ENCODE results near the gene EDEM3.
"Not testable (repeated sequence)": the region's sequence is repeated elsewhere in the genome, so short reads cannot be mapped to it uniquely, and the experiment has no call there.

EDEM3 gene, protein sequence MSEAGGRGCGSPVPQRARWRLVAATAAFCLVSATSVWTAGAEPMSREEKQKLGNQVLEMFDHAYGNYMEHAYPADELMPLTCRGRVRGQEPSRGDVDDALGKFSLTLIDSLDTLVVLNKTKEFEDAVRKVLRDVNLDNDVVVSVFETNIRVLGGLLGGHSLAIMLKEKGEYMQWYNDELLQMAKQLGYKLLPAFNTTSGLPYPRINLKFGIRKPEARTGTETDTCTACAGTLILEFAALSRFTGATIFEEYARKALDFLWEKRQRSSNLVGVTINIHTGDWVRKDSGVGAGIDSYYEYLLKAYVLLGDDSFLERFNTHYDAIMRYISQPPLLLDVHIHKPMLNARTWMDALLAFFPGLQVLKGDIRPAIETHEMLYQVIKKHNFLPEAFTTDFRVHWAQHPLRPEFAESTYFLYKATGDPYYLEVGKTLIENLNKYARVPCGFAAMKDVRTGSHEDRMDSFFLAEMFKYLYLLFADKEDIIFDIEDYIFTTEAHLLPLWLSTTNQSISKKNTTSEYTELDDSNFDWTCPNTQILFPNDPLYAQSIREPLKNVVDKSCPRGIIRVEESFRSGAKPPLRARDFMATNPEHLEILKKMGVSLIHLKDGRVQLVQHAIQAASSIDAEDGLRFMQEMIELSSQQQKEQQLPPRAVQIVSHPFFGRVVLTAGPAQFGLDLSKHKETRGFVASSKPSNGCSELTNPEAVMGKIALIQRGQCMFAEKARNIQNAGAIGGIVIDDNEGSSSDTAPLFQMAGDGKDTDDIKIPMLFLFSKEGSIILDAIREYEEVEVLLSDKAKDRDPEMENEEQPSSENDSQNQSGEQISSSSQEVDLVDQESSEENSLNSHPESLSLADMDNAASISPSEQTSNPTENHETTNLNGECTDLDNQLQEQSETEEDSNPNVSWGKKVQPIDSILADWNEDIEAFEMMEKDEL

GRCh38 chr1:184754476-184755225 is at the start of gene EDEM3:
TSS of gene EDEM3 (minus strand) at chr1:184754858. CDS start at chr1:184754646, 212 bp downstream.
- H3K4me3 ChIP-seq (ENCODE audit: low read depth, low read length), result peak within 1 kb of the TSS; percentile 83

DNA sequence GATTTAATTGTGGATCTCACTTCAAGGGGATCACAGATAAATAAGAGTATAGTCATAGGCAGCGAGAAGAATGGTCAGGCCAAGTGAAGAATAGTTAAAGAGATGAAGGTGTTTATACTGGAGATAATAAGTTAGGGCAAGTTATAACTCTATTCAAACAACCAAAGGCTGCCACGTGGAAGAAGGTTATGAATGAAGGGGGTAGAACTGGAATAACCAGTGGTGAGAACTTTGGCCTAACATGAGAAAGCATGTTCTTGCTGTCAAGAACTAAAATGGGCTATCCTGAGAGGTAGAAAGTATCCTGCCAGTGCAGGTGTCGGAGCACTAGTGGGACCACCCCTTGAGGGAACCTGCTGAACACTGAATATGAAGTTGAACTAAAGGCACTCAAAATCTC is 49.6 kb upstream of the EDEM3 start:
- H3K4me3 ChIP-seq (ENCODE audit: low read depth, low read length), result no peak overlapping the region

DNA sequence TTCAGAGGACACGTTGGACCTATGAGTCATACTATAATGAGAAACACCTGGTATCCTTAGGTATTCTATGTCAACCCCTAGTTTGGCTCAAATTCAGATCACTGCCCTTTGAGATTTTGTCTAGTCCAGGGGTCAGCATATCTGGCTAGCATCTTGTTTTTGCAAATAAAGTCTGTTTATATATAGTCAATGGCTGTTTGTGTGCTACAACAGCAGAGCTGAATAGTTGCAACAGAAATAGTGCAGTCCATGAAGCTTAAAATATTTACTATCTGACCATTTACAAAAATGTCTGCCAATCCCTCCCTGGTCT is 48.5 kb upstream of the EDEM3 start:
- H3K4me3 ChIP-seq (ENCODE audit: low read depth, low read length), result no peak overlapping the region

DNA sequence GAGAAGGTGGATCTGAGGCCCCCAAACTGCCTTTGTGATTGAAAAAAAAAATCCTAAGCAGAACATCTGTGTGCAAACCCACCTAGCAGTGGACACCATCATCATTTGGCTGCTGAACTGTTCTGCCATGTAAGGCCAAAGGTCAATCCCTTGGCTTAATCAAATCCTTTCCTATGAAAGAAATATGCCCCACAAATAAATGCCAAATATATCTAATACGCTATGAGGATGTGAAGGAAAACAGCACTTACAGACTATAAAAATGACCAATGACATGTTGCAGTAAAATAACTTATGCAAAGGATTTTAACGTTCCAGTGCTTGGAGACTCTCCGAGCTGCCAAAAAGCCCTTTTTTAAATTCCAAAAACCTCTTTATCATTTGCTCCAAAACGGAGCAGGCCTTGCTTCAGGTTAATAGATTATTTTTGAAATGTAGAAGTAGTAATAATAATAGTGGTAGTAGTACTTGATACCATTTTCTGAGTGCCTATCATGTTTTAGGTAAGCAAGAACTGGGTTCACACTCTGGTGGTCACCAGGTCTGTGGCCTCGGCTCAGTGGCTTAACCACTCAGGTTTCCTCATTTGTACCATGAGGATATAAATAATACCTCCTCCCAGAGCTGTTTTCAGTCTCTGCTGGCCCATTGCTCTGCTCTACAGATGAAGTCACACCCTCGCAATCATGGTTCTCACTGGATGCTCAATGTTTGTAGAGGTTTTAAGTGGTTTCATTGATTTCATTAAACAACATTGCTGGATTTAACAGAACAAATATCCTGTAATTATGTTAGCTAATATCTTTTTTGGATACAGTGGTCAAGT is 47.9 kb upstream of the EDEM3 start:
- H3K4me3 ChIP-seq (ENCODE audit: low read depth, low read length), result no peak overlapping the region

DNA sequence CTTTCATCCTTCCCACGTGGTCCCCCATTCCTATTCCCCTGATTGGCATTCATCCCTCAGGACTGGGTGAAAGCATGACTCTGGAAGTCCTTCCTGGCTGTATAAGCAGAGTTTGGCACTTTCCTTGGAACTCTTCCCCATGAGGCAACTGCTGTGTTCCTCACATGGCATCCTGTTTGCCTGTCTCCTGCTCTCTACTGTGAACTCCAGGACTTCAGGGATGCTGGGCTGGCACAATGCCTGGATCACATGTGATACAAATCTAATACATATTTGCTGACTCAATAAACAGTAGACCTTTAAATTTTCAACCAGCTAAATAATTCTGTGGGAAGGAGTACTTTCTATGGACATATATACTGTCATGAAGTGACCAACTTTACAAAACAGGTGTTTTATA is 46.8 kb upstream of the EDEM3 start:
- no peak overlapping the region for H3K4me3 ChIP-seq (ENCODE audit: low read depth, low read length)

DNA sequence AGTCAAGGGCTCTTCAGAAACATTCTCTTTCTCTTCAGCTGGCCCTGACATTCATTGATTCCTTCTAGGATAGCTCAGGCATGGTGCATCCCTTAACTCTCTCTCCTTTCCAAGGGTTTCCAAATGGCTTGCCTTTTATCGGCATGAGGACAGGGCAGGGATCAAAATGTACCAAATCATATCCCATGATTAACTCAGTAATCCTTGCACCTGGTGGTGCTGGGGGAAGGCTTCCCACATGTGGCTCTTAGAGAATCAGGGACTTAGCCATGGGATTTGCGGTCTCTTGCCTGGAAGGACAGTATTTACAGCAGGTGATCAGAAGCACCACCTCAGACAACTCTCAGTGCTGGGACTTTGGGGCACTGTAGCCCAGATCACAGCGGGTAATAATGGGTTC is 46.2 kb upstream of the EDEM3 start:
- no peak overlapping the region for H3K4me3 ChIP-seq (ENCODE audit: low read depth, low read length)

DNA sequence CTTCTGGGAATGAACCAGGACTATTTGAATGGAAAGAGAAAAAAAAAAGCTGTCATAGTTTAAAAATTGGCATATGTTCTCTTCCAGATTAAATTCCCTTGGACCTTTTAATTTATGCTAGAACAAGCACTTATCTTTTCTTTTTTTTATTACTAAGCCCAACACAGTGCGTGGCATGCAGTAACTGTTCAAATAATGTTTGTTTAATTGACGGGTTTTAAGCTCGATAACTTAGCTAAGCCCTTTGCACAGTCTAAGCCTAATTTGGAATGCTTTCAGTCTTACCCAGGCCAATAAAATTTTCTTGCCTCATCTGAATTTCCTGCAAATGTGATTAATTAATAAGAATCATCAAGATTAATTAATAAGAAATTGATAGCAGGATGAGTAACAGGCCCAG is 39.3 kb upstream of the EDEM3 start:
- H3K4me3 ChIP-seq (ENCODE audit: low read depth, low read length), result no peak overlapping the region

DNA sequence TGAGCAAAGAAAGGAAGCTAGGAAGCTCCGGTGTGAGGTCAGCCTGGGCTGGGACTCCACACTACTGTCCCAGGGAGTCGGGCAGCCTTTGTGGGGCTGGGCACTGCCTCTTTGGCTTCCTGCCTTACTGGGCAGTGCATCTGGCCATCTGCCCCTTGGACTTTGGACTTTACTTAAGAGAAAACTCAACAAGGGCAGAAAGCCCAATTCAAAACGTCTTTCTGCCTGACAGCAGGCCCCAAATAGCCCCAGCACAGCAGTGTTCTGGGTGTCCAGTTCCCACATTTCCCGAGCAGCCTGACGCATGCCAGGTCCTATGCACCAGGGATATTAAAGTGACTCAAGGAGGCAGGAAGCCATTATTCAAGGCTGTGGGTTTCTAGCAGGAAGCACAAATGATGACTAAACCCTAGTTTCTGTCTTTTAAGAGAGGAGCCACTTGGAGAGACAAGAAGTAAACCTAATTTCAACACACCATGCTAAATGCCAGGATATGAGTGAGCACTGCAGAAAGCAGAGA is 37.9 kb upstream of the EDEM3 start:
- H3K4me3 ChIP-seq (ENCODE audit: low read depth, low read length), result no peak overlapping the region

DNA sequence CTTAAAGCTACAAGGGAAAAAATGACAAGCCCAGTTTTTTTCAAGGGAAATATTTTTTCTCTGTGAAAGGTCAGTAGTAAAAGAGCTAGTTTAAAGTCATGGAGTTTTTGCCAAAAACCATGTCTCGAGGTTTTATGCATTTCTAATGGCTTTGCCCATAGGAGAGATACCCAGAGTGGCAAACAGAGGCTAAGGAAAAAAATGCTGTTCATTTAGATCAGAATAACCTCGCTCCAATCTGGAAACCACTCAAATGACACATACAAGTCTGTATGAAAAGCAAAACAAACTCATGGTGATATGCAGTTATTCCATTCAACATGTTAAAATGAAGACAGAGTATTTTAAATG is 36.9 kb upstream of the EDEM3 start:
- H3K4me3 ChIP-seq (ENCODE audit: low read depth, low read length), result no peak overlapping the region

DNA sequence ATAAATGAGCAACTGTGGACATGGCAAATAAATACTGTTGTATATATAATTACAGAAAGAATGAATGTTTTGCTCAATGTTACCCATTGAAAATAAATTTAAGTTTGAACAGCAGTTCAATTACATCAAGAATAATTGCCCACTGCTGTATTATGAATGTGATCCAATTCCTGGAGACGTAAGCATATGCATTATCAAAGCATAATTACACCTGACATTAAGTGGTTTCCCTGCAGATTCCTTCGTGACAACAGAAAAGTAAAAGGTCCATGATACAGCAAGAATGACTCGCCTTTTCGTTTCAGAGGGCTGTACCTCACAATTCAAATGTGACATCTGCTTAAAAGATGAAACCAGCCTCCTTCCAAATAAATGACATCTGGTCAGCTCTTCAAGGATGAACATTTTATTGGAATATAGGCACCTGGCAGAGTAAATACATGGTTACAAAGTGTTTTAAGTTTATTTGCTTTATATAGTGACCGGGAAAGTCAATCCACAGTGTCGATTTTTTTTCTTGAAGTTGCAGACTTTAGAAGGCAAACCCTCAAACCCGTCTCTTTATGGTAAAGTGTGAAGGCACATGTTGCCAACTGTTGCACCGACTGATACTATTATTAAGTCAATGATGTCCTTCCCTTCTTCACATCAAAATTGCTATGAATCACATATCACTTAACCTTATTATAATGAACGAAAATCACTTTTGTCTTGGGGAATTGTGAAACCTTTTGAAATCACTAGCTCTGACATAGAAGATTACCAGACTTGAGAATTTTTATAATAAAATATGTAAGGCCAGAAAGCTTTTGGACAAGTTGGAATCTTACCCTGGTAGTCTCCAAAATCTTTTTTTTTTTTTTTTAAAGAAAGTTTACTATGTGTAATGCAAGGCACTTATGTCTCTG is 36.2 kb upstream of the EDEM3 start:
- H3K4me3 ChIP-seq (ENCODE audit: low read depth, low read length), result no peak overlapping the region

GRCh38 chr1:184789884-184790283 is 35.2 kb upstream of the EDEM3 start:
- H3K4me3 ChIP-seq (ENCODE audit: low read depth, low read length), result no peak overlapping the region

DNA sequence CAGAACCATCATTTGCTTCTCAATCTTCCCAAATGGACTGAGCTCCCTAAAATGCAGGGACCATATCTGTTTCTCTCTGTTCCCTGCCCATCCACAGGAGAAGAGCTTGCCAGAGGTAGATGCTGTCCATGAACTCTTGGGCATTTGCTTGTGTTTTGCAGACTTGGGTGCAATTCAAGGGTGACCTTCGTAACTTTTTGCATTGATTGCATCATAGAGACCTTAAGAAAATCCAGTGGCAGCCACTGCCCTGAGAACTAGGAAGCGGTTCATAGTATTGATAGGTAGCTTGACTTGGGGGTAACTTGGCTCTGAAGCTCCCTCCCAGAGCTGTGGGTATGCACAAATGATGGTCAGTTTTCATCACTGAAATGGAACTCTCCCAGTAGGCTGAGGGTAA is 34.3 kb upstream of the EDEM3 start:
- no peak overlapping the region for H3K4me3 ChIP-seq (ENCODE audit: low read depth, low read length)

DNA sequence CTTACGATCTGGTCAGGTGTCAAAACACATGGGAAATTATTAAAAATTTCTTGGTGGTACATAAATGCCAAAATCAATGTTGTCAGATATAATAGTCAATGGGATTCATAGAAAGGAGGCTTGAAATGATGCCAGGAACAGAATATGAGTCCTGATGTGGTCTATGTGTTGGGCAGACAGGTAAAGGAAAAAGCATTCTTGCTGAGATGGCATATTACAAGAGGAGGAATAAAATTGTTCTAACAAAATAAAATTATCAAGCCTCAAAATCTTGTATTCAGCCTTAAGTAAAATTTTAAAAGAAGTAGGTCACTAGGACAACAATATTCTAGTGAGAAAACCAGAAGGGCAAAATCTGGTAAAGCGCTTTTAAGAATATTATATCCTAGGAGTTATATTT is 30.9 kb upstream of the EDEM3 start:
- no peak overlapping the region for H3K4me3 ChIP-seq (ENCODE audit: low read depth, low read length)

GRCh38 chr1:184783723-184784122 is 29.1 kb upstream of the EDEM3 start:
- H3K4me3 ChIP-seq (ENCODE audit: low read depth, low read length), result not testable (repeated sequence)

GRCh38 chr1:184781941-184782340 is 27.3 kb upstream of the EDEM3 start:
- H3K4me3 ChIP-seq (ENCODE audit: low read depth, low read length), result no peak overlapping the region

DNA sequence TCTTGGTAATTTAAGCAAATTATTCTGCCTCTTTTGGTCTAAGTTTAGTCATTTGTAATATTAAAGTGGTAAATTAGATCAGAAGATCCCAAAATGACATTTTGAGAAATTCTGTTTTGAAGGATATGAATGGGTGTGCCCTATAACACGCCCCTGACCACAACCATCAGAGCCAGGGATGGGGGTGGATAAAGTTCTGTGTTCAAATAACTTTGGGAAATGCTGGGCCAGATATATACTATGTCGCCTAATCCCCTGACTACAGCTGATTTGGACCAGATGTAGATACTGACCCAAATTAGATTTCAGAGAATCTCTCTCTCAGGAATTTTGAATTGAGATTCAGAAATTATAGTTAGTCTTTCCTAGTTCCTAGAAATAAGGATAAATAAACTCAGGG is 21.2 kb upstream of the EDEM3 start:
- no peak overlapping the region for H3K4me3 ChIP-seq (ENCODE audit: low read depth, low read length)

- no peak overlapping the region for H3K4me3 ChIP-seq (ENCODE audit: low read depth, low read length)
These were observed 20.7 kb upstream of the EDEM3 start for GRCh38 chr1:184775329-184775728.

DNA sequence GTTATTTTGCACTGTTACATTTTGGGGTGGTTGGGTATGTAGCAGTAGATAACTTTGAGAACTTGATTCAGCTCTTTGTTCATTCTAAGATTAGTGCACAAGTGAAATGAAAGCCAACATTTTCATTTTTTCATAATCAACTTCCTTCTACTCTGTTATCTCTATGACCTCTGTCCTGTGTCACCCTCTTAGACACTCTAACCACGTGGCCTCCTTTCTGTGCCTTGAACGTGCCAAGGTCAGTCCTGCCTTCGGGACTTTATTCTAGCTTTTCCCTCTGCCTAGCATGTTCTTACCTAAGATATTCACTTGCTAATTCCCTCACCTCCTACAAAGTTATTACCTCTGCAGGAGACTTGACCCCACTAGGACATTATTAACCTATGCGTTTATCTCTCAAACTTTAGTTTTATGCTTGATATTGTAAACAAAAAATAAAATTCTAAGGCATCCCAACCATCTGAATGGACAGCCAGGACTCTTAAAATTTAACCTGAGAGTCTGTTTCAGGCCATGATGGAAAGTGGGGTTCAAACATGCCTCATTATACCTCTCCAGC is 19.2 kb upstream of the EDEM3 start:
- H3K4me3 ChIP-seq (ENCODE audit: low read depth, low read length), result no peak overlapping the region

- no peak overlapping the region for H3K4me3 ChIP-seq (ENCODE audit: low read depth, low read length)
These were observed 16.6 kb upstream of the EDEM3 start for GRCh38 chr1:184771190-184771691.
